ENCODE data around the gene CCNG1.

DNA sequence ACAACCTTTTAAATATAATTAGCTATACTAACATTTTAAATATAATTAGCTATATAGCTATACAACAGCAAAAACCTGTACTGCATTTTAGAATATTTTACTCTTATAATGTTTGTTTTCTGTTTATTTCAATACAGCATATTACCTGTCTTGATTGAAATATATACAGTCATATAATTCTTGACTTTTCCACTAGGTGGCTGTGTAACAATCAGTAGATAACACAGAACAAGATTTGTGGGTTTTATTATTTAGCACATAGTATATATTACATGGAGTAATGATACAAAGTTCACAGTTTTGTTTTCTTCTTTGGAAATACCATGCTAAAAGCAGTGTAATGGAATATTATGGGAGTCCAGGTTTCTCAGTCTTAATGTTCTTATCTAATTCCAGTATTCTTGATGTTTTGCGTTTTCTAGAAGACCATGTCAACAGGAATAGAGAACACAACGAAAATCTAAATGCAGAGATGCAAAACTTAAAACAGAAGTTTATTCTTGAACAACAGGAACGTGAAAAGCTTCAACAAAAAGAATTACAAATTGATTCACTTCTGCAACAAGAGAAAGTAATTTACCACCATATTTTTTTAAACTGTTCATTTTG is 36.3 kb downstream of the CCNG1 start:
- TF ChIP-seq, protein P1, sequence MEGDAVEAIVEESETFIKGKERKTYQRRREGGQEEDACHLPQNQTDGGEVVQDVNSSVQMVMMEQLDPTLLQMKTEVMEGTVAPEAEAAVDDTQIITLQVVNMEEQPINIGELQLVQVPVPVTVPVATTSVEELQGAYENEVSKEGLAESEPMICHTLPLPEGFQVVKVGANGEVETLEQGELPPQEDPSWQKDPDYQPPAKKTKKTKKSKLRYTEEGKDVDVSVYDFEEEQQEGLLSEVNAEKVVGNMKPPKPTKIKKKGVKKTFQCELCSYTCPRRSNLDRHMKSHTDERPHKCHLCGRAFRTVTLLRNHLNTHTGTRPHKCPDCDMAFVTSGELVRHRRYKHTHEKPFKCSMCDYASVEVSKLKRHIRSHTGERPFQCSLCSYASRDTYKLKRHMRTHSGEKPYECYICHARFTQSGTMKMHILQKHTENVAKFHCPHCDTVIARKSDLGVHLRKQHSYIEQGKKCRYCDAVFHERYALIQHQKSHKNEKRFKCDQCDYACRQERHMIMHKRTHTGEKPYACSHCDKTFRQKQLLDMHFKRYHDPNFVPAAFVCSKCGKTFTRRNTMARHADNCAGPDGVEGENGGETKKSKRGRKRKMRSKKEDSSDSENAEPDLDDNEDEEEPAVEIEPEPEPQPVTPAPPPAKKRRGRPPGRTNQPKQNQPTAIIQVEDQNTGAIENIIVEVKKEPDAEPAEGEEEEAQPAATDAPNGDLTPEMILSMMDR (IDR thresholded peaks at IDR 0.05), result peak in 3 of 4 experiments; percentile 7 to 45 (median 28)
- TF ChIP-seq POLR2A (IDR thresholded peaks at IDR 0.05), result no peak
